GM12878 (cell line): ENCODE results near the gene LHFPL5. TPM values are rescaled to one million over a fixed set of nuclear protein-coding genes. Genes with fewer than 3 reads are reported as not detected.

Experiments
- ATAC-seq: fragments of 200-7000 bp; cut with Tn5 transposase; 3 replicates; pipeline ENCODE4 v1.9.1; 2020; ENCODE audit warnings: mild to moderate bottlenecking, moderate library complexity
- BruUV-seq: library from RNA; stranded (reverse); fragments of 400-500 nt; replicated peaks from 2 replicates; lab custom pipeline; 2021; lab: Mats Ljungman, UMichigan
- CTCF ChIA-PET: fragments of 300-600 bp; sonication (Branson Sonifier 250); formaldehyde crosslinking; extraction: SDS; loops from one replicate; lab custom pipeline; 2021; ENCODE audit warnings: inconsistent platforms; lab: Yijun Ruan, JAX
- POLR2A ChIA-PET: fragments of 350-600 bp; formaldehyde crosslinking; extraction: SDS; loops from one replicate; lab custom pipeline; 2021; ENCODE audit warnings: inconsistent platforms; lab: Charles Lee
- RAD21 ChIA-PET: fragments of 300-600 bp; sonication (Branson Sonifier 250); formaldehyde crosslinking; loops from one replicate; lab custom pipeline; 2023; ENCODE audit warnings: antibody characterized with exemption; ENCODE audit not compliant: unreplicated experiment; lab: Charles Lee
- SMC1A ChIA-PET: fragments of 300-600 bp; sonication (Branson Sonifier 250); formaldehyde crosslinking; loops from one replicate; lab custom pipeline; 2023; ENCODE audit not compliant: unreplicated experiment, uncharacterized antibody; lab: Charles Lee
- DNase-seq: peaks from one replicate; pipeline ENCODE4 v3.0.0-alpha.2; 2011; ENCODE audit warnings: low read depth, low spot score
- FAIRE-seq: peaks from 3 replicates; lab custom pipeline; 2011; peaks lifted over from hg19 to GRCh38; lab: Jason Lieb, UNC
- H2AFZ ChIP-seq: 2 replicates; pipeline ENCODE4 v1.6.0; 2011; ENCODE audit warnings: low read depth, low read length, control low read depth; ENCODE audit not compliant: control insufficient read depth
- H3K27ac ChIP-seq: 2 replicates; pipeline ENCODE4 v1.5.1; 2011; ENCODE audit warnings: control low read depth; ENCODE audit not compliant: control insufficient read depth, insufficient read depth
- H3K27me3 ChIP-seq, 2 experiments: replicated peaks in 1 of 2; 2 replicates each; pipeline versions ENCODE4 v1.6.0 to v1.6.1; 2011; ENCODE audit warnings: low read length in 1 of 2; ENCODE audit not compliant: control insufficient read depth in 2 of 2, insufficient read depth in 2 of 2
- H3K36me3 ChIP-seq, 2 experiments: 2 replicates each; pipeline ENCODE4 v1.5.1; 2011; ENCODE audit warnings: low read length in 1 of 2; ENCODE audit not compliant: control insufficient read depth in 2 of 2, insufficient read depth in 2 of 2
- H3K4me1 ChIP-seq: 2 replicates; pipeline ENCODE4 v1.6.1; 2011; ENCODE audit warnings: mild to moderate bottlenecking, low read length, moderate library complexity, mixed read lengths; ENCODE audit not compliant: control insufficient read depth, insufficient read depth
- H3K4me2 ChIP-seq: 2 replicates; pipeline ENCODE4 v1.6.0; 2011; ENCODE audit warnings: control low read depth; ENCODE audit not compliant: control insufficient read depth, insufficient read depth
- H3K4me3 ChIP-seq: fragments of 200-600 bp; sonication (generic); 2 replicates; pipeline ENCODE4 v1.5.1; 2016
- H3K79me2 ChIP-seq: 2 replicates; pipeline ENCODE4 v1.6.0; 2011; ENCODE audit warnings: low read length; ENCODE audit not compliant: control insufficient read depth, insufficient read depth
- H3K9ac ChIP-seq: 2 replicates; pipeline ENCODE4 v1.8.0; 2011; ENCODE audit warnings: low read length, control low read depth, mixed read lengths; ENCODE audit not compliant: control insufficient read depth, insufficient read depth
- H3K9me3 ChIP-seq: replicated peaks from 3 replicates; pipeline ENCODE4 v1.5.1; 2011; ENCODE audit warnings: mild to moderate bottlenecking, low read length; ENCODE audit not compliant: control insufficient read depth, insufficient read depth
- H4K20me1 ChIP-seq: 2 replicates; pipeline ENCODE4 v1.6.0; 2011; ENCODE audit not compliant: control insufficient read depth, insufficient read depth
- ATF7 ChIP-seq: fragments of 450-650 bp; IDR thresholded peaks from 2 replicates; pipeline ENCODE4 v1.6.1; 2016; ENCODE audit warnings: low read depth, mild to moderate bottlenecking
- EP300 ChIP-seq, 2 experiments: fragments of 150-350 bp in 1 of 2; IDR thresholded peaks; 2 replicates each; pipeline ENCODE4 v1.6.1; 2011 to 2012; ENCODE audit warnings: low read depth in 2 of 2, low read length in 2 of 2, borderline replicate concordance in 1 of 2, improper control_type of control experiment in 1 of 2, inconsistent platforms in 1 of 2; ENCODE audit not compliant: control insufficient read depth in 1 of 2
- LARP7 ChIP-seq: fragments of 450-650 bp; IDR thresholded peaks from 2 replicates; pipeline ENCODE4 v1.6.1; 2017; ENCODE audit warnings: mild to moderate bottlenecking
- MLLT1 ChIP-seq: fragments of 450-650 bp; IDR thresholded peaks from 2 replicates; pipeline ENCODE4 v1.6.1; 2016; ENCODE audit warnings: mild to moderate bottlenecking
- MXI1 ChIP-seq: fragments of 150-350 bp; IDR thresholded peaks from 2 replicates; pipeline ENCODE4 v1.6.1; 2011; ENCODE audit warnings: low read depth, mild to moderate bottlenecking, inconsistent platforms, low read length, improper control_type of control experiment
- REST ChIP-seq: IDR thresholded peaks from 2 replicates; pipeline ENCODE4 v1.6.1; 2012; ENCODE audit warnings: mild to moderate bottlenecking, low read depth, low read length
- RUNX3 ChIP-seq: IDR thresholded peaks from 2 replicates; pipeline ENCODE4 v1.6.1; 2012; ENCODE audit warnings: low read length, inconsistent platforms
- SMC3 ChIP-seq: IDR thresholded peaks from 2 replicates; pipeline ENCODE4 v1.6.1; 2011; ENCODE audit warnings: low read length, improper control_type of control experiment, borderline replicate concordance
- SRF ChIP-seq, 2 experiments: IDR thresholded peaks; 2 replicates each; pipeline ENCODE4 v1.6.1; 2011; ENCODE audit warnings: low read depth in 2 of 2, low read length in 2 of 2, mild to moderate bottlenecking in 1 of 2, moderate library complexity in 1 of 2
- STAT3 ChIP-seq: IDR thresholded peaks from 2 replicates; pipeline ENCODE4 v1.6.1; 2011; ENCODE audit warnings: low read depth, low read length, improper control_type of control experiment
- ZNF274 ChIP-seq: IDR thresholded peaks from one replicate; pipeline ENCODE4 v1.8.0; 2011; ENCODE audit not compliant: insufficient read length, insufficient read depth
- WGBS: methylation state at CpG from one replicate; pipeline ENCODE4 v1.1.6; 2016; ENCODE audit warnings: low lambda C conversion rate; ENCODE audit not compliant: insufficient replicate concordance, insufficient coverage; ENCODE audit errors: missing lambda C conversion rate; 5-methylcytosine and 5-hydroxymethylcytosine counted together
- in situ Hi-C: fragments of 300-500 bp; cut with MboI; formaldehyde crosslinking; loops from 9 replicates; pipeline ENCODE4 v1.14.3; 2018; ENCODE audit warnings: mixed read lengths
- intact Hi-C: fragments of 100-400 bp; cut with micrococcal nuclease; formaldehyde crosslinking; loops from one replicate; pipeline ENCODE4 v1.14.2; 2022; ENCODE audit not compliant: unreplicated experiment
- polyA plus RNA-seq, 11 experiments: library from polyadenylated mRNA; depleted of rRNA in 4 of 11; unstranded in 6 of 11; stranded (reverse) in 5 of 11; fragments of >200 nt; fragmentation: Nextera tagmentation in 4 of 11; fragmentation: Illumina TruSeq in 1 of 11; extraction: Ambion mirVana in 4 of 11; extraction: Trizol in 1 of 11; gene quantifications; 1 replicate in 1 of 11; 2 replicates in 10 of 11; pipeline versions ENCODE4 v1.2.1 to v1.2.3, GENCODE V29; 2011 to 2016; ENCODE audit warnings: inconsistent platforms in 2 of 11, missing spikeins in 2 of 11, low read depth in 1 of 11
- total RNA-seq, 4 experiments: library from RNA; depleted of rRNA in 3 of 4; stranded (reverse); fragments of >200 nt in 3 of 4; fragmentation: Illumina TruSeq in 1 of 4; extraction: Trizol in 1 of 4; gene quantifications; 2 replicates each; pipeline versions ENCODE4 v1.2.1 to v1.2.3, GENCODE V29; 2013 to 2021
- TF ChIP-seq, protein P1 (sequence below): fragments of 450-650 bp; formaldehyde crosslinking; IDR thresholded peaks from 2 replicates; pipeline ENCODE4 v1.4.0; 2022; ENCODE audit warnings: mild to moderate bottlenecking, moderate library complexity
- TF ChIP-seq, protein P2 (sequence below): fragments of 450-650 bp; IDR thresholded peaks from 2 replicates; pipeline ENCODE4 v1.6.1; 2017; ENCODE audit warnings: mild to moderate bottlenecking

Gene LHFPL5
- total and polyA plus RNA-seq, 10 of the 15 experiments (the other 5 are each of a cell fraction or from before 2014, with no cell fraction given): 0.11 TPM; not detected in 9

DNA sequence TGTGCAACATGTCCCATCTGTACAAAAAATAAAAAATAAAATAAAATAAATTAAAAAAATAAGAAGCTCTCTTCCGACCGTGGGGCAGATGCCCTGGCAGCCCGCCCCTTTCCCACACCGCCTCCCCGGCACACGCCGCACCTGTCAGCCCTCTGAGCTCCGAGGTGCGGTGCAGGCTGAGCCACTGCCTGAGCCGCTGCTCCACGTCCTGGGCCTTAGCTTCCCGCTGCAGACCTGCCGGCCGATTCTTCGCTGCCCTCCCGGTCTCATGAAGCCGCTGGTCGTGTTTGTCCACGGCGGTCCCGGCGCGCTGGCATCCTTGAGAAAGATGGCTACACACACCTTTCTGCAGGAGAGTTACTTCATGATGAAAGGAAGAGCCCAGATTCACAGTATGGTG is 39.4 kb upstream of the LHFPL5 start (continued):
- no peak for TF ChIP-seq REST

GRCh38 chr6:35769211-35769610 is 35.9 kb upstream of the LHFPL5 start:
- Histone ChIP-seq H3K9me3 (no peaks in the 10 kb centered on the region), H3K9ac (no peak overlapping the region), H3K36me3 (no peaks in the 10 kb centered on the region), H2AFZ (no peak overlapping the region), H3K27me3 (no peaks in the 10 kb centered on the region; a peak in 1 of 4 replicates), H3K4me2 (no peak overlapping the region), H4K20me1 (no peaks in the 10 kb centered on the region), H3K4me1 (peaks cover 11% of the 10 kb centered on the region), H3K27ac (no peak overlapping the region), H3K4me3 (no peak overlapping the region), H3K79me2 (no peaks in the 10 kb centered on the region)
- FAIRE-seq: no peak
- RAD21 ChIA-PET: interaction anchor here (0.5 kb wide), 1 partner anchor 306 kb away, joined by 3 read pairs; no protein-coding TSS in a partner anchor
- SMC1A ChIA-PET: no interaction called here
- BruUV-seq: no TSS peak
- TF ChIP-seq RUNX3: no peak
- TF ChIP-seq, protein P1, sequence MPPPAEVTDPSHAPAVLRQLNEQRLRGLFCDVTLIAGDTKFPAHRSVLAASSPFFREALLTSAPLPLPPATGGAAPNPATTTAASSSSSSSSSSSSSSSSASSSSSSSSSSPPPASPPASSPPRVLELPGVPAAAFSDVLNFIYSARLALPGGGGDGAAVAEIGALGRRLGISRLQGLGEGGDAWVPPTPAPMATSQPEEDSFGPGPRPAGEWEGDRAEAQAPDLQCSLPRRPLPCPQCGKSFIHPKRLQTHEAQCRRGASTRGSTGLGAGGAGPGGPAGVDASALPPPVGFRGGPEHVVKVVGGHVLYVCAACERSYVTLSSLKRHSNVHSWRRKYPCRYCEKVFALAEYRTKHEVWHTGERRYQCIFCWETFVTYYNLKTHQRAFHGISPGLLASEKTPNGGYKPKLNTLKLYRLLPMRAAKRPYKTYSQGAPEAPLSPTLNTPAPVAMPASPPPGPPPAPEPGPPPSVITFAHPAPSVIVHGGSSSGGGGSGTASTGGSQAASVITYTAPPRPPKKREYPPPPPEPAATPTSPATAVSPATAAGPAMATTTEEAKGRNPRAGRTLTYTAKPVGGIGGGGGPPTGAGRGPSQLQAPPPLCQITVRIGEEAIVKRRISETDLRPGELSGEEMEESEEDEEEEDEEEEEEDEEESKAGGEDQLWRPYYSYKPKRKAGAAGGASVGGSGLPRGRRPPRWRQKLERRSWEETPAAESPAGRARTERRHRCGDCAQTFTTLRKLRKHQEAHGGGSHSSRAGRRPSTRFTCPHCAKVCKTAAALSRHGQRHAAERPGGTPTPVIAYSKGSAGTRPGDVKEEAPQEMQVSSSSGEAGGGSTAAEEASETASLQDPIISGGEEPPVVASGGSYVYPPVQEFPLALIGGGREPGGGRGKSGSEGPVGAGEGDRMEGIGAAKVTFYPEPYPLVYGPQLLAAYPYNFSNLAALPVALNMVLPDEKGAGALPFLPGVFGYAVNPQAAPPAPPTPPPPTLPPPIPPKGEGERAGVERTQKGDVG (CRISPR knock-in tag): no peak
- TF ChIP-seq ZNF274: no peak
- TF ChIP-seq, protein P2, sequence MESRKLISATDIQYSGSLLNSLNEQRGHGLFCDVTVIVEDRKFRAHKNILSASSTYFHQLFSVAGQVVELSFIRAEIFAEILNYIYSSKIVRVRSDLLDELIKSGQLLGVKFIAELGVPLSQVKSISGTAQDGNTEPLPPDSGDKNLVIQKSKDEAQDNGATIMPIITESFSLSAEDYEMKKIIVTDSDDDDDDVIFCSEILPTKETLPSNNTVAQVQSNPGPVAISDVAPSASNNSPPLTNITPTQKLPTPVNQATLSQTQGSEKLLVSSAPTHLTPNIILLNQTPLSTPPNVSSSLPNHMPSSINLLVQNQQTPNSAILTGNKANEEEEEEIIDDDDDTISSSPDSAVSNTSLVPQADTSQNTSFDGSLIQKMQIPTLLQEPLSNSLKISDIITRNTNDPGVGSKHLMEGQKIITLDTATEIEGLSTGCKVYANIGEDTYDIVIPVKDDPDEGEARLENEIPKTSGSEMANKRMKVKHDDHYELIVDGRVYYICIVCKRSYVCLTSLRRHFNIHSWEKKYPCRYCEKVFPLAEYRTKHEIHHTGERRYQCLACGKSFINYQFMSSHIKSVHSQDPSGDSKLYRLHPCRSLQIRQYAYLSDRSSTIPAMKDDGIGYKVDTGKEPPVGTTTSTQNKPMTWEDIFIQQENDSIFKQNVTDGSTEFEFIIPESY: no peak
- TF ChIP-seq ATF7: no peak
- TF ChIP-seq STAT3: no peak
- TF ChIP-seq EP300 (IDR thresholded peaks at IDR 0.05; ENCODE audit: borderline replicate concordance in 1 of 2, control insufficient read depth in 1 of 2, low read depth in 2 of 2, low read length in 2 of 2): no peak
- TF ChIP-seq LARP7: no peak
- no peak for TF ChIP-seq MLLT1
- no peak for TF ChIP-seq SMC3
- no peak for TF ChIP-seq MXI1
- TF ChIP-seq SRF (IDR thresholded peaks at IDR 0.05; ENCODE audit: low read depth in 2 of 2, low read length in 2 of 2): no peak
- DNase-seq: no peak
- POLR2A ChIA-PET: no interaction called here
- WGBS: 29% methylated on average over 4 of the region's 4 CpGs
- in situ Hi-C loops (no loop called here), intact Hi-C loops (no loop called here)
- CTCF ChIA-PET: interaction anchor here (1.5 to 3.0 kb wide), 2 partner anchors 11 to 32 kb away, joined by 4 to 16 read pairs; partner anchors contain the start of gene ARMC12
- no peak for ATAC-seq
